ENCODE data around the gene SNAP23.

SNAP23 gene

GRCh38 chr15:42575188-42576039, 80.0 kb downstream of the SNAP23 start, which contains the start of gene STARD9:
Gene STARD9 (plus strand): TSS chr15:42575606. CDS start chr15:42575716, 110 bp downstream.
- DNase-seq = peak; percentile 94

GRCh38 chr15:42576040-42576594, 80.7 kb downstream of the SNAP23 start:
- no peak for DNase-seq

- DNase-seq = no peak
These were observed 81.3 kb downstream of the SNAP23 start for GRCh38 chr15:42576776-42577175.

- DNase-seq = no peak
These were observed 82.1 kb downstream of the SNAP23 start for GRCh38 chr15:42577514-42578031.

GRCh38 chr15:42578984-42579537, 83.6 kb downstream of the SNAP23 start:
- no peak for DNase-seq

GRCh38 chr15:42581272-42581730, 85.9 kb downstream of the SNAP23 start:
- peak; percentile 81 for DNase-seq

Data from activated gamma-delta T cell treated with Interleukin-2 at 50 U/mL for 16 hours (primary cell).